GM21390 (cell line): ENCODE results near the gene PCBP3.
"Not testable (repeated sequence)": the region's sequence is repeated elsewhere in the genome, so short reads cannot be mapped to it uniquely, and the experiment has no call there.

Experiments
- ATAC-seq: cut with Tn5 transposase; IDR thresholded peaks from one replicate; pipeline ENCODE4 v1.9.1; 2021; ENCODE audit not compliant: unreplicated experiment

Gene PCBP3

GRCh38 chr21:45643021-45643980 is at the start of gene PCBP3:
PCBP3 (plus strand) TSS chr21:45643725; CDS start chr21:45850086, 206,361 bp downstream.
- peak; percentile 64 for ATAC-seq

GRCh38 chr21:45594721-45595489 is 48.6 kb upstream of the PCBP3 start:
- no peak for ATAC-seq

GRCh38 chr21:45595574-45596295 is 47.8 kb upstream of the PCBP3 start:
- no peak for ATAC-seq

- ATAC-seq, result no peak
Observed at GRCh38 chr21:45596704-45597318, 46.7 kb upstream of the PCBP3 start.

GRCh38 chr21:45598109-45598508 is 45.4 kb upstream of the PCBP3 start:
- no peak for ATAC-seq

- no peak for ATAC-seq
Observed at GRCh38 chr21:45598666-45599065, 44.9 kb upstream of the PCBP3 start.

GRCh38 chr21:45599146-45599581 is 44.4 kb upstream of the PCBP3 start:
- ATAC-seq, result no peak

GRCh38 chr21:45600248-45600647 is 43.3 kb upstream of the PCBP3 start:
- no peak for ATAC-seq

- no peak for ATAC-seq
Observed at GRCh38 chr21:45601551-45601950, 42.0 kb upstream of the PCBP3 start.

- ATAC-seq, result no peak
Observed at GRCh38 chr21:45602106-45602505, 41.4 kb upstream of the PCBP3 start.

- ATAC-seq, result no peak
Observed at GRCh38 chr21:45603481-45603880, 40.0 kb upstream of the PCBP3 start.

- ATAC-seq, result not testable (repeated sequence)
Observed at GRCh38 chr21:45604681-45605080, 38.8 kb upstream of the PCBP3 start.

- ATAC-seq, result no peak
Observed at GRCh38 chr21:45607021-45607908, 36.3 kb upstream of the PCBP3 start.

GRCh38 chr21:45607909-45608295 is 35.6 kb upstream of the PCBP3 start:
- no peak for ATAC-seq

- not testable (repeated sequence) for ATAC-seq
Observed at GRCh38 chr21:45608747-45609470, 34.6 kb upstream of the PCBP3 start.

- ATAC-seq, result not testable (repeated sequence)
Observed at GRCh38 chr21:45609616-45610015, 33.9 kb upstream of the PCBP3 start.

- no peak for ATAC-seq
Observed at GRCh38 chr21:45611296-45611695, 32.2 kb upstream of the PCBP3 start.

GRCh38 chr21:45611939-45612664 is 31.4 kb upstream of the PCBP3 start:
- no peak for ATAC-seq
